ENCODE data around the gene RUFY2.

DNA sequence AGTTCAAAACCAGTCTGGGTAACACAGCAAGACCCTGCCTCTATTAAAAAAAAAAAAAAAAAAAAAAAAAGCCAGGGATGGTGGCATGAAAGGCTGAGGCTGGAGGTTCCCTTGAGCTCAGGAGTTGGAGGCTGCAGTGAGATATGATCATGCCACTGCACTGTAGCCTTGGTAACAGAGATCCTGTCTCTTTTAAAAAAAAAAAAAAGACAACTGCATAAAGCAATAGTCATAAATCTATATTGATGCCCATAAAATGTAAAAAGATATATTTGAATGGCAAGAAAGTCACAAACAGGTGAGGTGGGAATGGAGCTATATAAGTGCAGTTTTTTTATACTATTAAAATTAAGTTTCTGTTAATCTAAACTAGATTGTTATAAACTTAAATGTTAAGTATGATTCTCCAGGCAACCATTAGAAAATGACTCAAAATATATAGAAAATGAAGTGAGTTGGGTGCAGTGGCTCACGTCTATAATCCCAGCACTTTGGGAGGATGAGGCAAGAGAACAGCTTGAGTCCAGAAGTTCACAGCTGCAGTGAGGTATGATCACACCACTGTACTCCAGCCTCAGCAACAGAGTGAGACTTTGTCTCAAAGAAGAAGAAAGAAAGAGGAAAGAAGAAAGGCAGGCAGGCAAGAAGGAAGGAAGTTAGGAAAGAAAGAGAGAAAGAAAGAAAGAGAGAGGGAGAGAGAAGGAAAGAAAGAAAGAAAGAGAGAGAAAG, 88.6 kb downstream of the RUFY2 start:
- TF ChIP-seq, protein P1, sequence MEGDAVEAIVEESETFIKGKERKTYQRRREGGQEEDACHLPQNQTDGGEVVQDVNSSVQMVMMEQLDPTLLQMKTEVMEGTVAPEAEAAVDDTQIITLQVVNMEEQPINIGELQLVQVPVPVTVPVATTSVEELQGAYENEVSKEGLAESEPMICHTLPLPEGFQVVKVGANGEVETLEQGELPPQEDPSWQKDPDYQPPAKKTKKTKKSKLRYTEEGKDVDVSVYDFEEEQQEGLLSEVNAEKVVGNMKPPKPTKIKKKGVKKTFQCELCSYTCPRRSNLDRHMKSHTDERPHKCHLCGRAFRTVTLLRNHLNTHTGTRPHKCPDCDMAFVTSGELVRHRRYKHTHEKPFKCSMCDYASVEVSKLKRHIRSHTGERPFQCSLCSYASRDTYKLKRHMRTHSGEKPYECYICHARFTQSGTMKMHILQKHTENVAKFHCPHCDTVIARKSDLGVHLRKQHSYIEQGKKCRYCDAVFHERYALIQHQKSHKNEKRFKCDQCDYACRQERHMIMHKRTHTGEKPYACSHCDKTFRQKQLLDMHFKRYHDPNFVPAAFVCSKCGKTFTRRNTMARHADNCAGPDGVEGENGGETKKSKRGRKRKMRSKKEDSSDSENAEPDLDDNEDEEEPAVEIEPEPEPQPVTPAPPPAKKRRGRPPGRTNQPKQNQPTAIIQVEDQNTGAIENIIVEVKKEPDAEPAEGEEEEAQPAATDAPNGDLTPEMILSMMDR (IDR thresholded peaks at IDR 0.05): no peak
- no peak for TF ChIP-seq POLR2A (IDR thresholded peaks at IDR 0.05)

All from lower leg skin (tissue), 3 donors.